Left kidney (tissue), 2 donors: ENCODE data around the gene CD244. TPM values are rescaled to one million over a fixed set of nuclear protein-coding genes. Genes with fewer than 3 reads are reported as not detected.
"Not testable (repeated sequence)": the region's sequence is repeated elsewhere in the genome, so short reads cannot be mapped to it uniquely, and the experiment has no call there.

Experiments used
- DNase-seq: peaks from one replicate; pipeline ENCODE4 v3.0.0-alpha.2; 2013
- polyA plus RNA-seq: library from polyadenylated mRNA; unstranded; fragments of 120-200 nt; gene quantifications from one replicate; pipeline ENCODE4 v1.2.1, GENCODE V29; 2013; ENCODE audit not compliant: insufficient read length

CD244 gene
- polyA plus RNA-seq, 1 donor = 0.15 TPM

DNA sequence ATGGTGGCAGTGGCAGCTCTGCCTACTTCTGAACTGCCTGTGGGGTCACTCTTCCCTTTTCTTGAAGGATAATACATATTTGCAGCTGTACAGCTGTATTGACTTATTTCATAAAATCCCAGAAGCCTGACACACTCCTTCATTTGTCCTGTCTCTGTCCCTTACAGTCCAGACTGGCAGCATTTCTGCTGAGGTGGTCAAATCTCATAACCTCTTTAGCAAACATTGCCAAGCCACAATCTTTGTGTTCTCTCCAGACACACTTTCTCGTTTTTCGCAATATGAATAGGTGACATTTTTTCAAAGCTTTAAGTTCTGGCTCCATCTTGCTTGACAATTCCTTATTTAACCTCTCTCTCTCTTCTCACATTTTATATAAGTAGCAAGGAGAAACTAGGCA lies 51.5 kb downstream of the CD244 start:
- no peak for DNase-seq

DNA sequence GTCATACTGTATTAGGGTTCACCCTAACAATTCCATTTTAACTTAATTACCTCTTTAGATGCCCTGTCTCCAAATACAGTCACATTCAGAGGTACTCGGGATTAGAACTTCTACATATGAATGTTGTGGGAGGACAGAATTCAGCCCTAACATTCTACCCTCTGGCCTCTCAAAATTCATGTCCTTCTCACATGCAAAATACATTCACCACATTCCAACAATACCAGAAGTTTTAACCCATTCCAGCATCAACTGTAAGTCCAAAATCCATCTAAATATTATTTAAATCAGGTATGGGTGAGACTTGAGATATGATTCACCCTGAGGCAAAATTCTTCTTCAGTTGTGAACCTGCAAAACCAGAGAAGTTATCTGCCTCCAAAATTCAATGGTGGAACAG lies 52.2 kb downstream of the CD244 start:
- DNase-seq = no peak

DNA sequence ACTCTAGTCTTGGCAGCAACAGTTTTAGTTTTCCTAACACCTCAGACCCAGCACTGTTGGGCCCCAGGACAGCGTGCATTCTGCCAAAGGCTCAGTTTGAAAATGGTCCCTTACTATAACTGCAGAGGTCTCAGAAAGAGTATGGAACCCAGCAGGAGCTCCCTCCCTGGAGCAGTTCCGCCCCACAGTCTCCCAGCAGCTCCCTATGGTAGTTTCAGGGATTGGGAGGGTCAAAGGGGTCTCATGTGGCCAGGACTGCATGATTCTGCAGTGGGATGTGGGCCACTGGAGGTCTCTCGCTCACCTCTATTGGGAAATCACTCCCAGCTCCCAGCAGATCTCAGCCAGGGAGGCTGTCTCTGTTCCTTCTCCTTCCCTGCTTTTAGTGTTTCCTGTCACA lies 54.4 kb downstream of the CD244 start:
- no peak for DNase-seq

DNA sequence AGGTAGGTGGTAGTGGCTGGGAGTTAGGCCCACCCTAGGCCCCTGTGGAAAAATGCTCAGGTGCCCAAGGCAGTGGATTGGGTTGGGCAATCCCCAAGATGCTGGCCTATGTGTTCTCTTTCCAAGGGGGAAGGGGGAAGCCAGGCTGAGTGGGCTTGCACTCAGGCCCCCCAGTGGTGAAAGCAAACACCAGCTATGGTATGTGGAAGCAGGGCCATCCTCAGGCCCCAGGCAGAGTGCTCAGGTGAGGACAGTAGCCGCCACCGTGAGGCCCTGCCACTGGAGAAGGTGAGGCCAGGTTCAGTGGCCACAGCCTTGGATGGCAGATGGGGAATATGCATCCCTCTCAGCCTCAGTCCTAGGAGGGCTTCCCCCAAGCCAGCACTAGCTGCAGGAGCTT lies 54.9 kb downstream of the CD244 start:
- no peak for DNase-seq

DNA sequence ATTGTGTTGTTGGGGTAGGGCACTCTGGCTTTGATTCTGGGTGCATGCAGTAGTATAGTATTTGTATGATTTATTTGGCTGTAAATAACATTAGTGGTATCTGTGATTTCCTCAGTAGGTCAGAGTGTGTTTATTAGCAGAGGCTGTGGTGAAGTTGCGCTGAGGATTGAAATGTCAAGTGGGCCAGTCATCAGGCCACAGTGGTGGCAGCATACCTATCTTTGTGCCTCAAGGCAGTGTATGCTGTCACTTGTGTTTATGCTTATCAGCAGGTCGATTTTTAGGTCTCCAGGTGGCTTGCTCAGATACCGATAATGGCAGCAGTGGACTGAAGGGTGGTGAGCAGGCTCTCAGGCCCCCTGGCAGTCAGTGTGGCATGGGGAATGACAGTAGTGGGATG lies 55.4 kb downstream of the CD244 start:
- DNase-seq = no peak

DNA sequence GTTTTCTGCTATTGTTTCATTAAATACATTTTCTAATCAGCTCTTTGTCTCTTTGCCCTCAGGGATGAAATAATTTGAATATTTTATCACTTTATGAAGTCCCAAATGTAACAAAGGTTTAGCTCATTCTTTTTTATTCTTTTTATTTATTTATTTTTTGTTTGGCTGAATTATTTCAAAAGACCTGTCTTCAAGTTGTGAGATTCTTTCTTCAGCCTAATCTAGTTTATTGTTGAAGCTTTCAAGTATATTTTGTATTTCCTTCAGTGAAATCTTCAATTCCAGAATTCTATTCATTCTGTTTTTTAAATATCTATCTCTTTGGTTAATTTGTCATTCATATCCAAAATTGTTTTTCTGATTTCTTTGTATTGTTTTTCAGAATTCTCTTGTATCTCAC lies 55.9 kb downstream of the CD244 start:
- DNase-seq = no peak

DNA sequence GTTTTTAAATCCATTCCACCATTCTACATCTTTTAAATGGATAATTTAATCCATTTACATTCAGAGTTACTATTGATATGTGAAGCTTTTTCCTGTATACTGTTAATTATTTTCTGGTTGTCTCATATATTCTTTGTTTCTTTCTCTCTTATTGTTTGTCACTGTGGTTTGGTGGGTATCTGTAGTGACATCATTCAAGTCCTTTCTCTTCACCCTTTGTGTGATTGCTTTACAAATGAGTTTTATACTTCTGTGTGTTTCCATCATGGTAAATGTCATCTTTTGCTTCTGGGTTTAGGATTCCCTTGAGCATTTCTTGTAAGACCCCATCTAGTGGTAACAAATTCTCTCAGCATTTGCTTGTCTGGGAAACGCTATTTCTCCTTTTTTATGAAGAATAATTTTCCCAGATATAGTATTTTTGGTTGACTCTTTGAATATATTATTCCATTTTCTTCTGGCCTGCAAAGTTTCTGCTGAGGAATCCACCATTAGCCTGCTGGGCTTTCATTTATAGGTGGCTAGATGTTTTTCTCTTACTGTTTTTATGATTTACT lies 56.5 kb downstream of the CD244 start:
- no peak for DNase-seq

DNA sequence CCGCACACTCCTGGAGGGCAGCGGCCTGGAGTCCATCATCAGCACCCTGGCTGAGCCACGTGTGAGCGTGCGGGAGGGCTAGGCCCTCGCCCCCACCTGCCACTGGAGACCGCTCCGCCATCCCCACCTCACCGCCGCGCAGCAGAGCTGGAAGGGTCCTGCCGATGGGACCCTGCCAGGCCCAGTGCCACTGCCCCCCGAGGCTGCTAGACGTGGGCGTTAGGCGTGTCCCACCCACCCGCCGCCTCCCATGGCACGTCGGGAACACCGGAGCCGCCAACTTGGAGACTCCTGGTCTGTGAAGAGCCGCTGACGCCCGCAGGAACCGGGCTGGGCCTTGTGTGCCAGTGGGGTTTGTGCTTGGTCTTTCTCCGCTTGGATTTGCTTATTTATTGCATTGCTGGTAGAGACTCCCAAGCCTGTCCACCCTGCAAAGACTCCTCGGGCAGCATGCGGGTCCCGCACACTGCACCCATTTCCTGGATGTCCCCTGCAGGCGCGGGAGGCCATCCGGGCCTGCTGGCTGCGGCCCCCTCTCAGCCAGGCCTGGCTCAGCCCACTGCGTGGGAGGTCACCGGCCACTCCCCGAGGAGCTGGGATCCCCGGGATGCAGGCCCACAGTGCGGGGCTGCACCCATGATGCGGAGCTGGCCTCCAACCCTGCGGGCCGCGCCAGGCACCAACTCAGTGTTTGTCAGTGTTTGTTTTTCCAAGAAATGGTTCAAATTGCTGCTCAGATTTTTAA lies 60.7 kb downstream of the CD244 start:
- DNase-seq = no peak

DNA sequence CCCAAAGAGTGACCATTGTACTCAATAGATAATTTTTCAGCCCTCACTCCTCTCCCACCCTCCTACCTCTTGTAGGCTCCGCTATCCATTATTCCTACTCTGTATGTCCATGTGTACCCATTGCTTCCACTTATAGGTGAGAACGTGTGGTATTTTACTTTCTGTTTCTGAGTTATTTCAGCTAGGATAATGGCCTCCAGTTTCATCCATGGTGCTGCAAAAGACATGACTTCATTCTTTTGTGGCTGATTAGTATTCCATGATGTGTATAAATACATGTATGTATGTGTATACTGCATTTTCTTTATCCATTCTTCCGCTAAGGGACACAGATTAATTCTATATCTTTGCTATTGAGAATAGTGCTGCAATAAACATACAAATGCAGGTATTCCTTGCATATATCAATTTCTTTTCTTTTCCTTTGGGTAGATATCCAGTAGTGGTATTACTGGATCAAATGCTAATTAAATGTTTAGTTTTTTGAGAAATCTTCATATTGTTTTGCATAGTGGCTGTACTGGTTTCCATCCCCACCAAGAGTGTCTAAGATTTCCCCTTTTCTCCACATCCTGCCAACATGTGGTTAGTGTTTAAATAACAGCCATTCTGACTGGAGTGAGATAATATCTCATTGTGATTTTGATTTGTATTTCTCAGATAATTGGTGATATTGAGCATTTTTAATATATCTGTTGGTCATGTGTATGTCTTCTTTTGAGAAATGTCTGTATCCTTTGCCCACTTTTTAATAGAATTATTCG lies 61.9 kb downstream of the CD244 start:
- no peak for DNase-seq

DNA sequence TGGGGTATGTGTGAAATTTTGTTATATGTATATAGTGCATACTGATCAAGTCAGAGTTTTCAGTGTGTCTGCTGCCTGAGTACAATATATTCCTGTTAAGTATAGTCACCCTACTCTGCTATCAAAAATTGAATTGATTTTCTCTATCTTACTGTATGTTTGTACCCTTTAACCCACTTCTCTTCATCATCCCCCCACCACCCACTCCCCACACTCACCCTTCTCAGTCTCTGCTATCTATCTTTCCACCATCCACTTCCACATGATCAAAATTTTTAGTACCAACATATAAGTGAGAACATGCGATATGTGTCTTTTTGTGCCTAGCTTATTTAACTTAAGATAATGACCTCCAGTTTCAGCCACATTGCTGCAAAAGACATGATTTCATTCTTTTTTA lies 62.5 kb downstream of the CD244 start:
- DNase-seq = no peak

DNA sequence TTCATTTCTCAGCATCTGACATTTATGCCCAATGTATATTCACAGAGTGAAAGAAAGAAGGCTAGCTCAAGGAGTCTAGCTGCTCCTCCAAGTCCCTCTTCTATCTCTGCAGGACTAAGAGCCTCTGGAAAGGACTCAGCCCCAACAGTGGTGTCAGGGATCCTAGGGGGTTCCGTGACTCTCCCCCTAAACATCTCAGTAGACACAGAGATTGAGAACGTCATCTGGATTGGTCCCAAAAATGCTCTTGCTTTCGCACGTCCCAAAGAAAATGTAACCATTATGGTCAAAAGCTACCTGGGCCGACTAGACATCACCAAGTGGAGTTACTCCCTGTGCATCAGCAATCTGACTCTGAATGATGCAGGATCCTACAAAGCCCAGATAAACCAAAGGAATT lies 63.0 kb downstream of the CD244 start:
- DNase-seq = no peak

DNA sequence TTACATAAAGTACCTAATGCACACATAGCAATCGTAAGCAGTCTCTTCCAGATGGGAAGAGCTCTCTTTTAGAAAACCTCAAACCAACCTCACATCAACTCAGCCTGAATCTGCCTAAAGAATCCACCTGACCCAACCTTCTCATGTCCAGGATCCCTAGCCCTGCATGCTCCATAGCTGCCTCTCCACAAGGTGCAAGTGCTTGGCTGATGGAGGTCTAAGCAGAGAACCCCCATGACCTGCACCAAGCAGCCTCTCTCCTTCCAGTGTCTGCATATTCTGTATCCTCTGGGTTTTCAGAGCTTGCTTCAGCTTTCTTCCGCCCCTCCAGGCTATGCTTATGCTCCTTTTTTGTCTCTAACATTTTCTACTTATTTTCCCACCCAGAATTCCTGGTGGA lies 64.2 kb downstream of the CD244 start:
- no peak for DNase-seq

DNA sequence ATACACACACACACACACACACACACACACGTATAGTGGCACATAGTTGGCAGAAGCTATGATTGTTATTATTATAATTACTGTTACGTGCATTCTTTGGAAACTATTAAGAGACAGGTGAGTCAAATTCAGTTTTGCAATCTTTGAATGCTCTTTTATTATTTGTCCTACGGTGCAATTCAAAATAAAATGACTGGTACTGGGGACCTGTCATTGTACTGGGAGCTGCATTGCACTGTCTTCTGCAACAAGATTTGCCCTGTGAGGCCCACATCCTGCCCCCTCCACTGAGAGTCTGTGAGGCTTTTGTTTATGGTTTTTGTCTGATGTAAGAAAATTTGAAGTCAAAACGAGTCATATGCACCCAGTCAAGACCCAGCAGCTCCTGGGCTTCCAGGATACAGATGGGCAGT lies 64.8 kb downstream of the CD244 start:
- no peak for DNase-seq

DNA sequence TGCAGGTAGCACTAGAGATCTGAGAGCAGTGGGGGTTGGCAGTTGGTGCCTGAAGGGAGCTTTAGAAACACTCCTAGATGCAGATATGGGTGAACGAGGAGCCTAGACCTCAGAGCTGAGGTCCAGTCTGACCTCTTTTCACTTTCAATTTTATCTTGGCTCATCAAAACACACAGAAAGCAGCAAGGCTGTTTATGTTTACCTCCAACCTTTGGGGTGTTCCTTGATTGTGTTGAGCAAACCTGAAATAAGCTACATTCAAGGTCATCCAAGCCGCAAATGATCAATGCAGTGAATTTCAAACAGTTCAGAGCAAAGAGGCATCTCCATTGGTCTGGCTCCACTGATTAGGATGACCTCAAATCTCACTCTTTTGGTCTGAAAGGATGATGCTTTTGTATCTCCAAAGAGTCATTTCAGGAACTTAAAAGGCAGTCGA lies 65.4 kb downstream of the CD244 start:
- DNase-seq = no peak

DNA sequence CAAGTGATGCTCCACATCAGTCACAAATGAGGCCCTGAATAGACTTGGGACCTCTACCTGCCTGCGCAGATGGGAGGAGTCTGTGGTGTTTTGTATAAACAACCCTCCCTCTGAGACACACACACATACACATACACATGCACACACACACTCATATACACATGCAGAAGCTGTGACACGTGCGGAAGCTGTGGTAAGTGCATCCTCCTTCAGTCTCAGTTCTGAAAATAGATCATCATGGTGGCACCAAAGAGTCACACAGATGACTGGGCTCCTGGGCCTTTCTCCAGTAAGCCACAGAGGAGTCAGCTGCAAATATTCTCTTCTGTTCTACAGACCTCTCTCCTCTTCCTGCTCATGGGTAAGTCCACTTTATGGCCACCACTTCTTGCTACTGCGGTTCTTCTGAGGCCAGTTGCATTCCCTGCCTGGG lies 66.7 kb downstream of the CD244 start, which contains the start of gene LY9:
Gene LY9 (plus strand): TSS at position 224 of the 433 bp plus-strand sequence. CDS start 14 bp downstream, at position 238.
- DNase-seq = no peak

DNA sequence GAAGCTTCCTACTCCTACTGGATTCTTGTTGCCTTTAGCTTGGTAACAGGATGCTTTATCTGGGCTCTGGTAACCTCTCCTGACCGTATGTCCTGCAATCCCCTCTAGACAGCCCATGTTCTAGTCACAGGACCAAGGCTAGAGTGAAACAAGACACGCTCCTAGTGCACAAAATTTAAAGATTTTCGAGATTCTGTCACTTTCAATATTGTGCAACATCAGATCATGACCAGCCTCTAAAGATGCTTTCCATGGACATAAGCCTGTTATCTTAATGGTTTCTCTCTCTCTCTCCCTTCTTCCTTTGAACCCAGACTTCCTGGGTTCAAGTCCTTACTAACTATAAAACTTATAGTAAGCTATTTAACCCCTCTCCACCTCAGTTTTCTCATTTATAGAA lies 68.3 kb downstream of the CD244 start:
- no peak for DNase-seq

DNA sequence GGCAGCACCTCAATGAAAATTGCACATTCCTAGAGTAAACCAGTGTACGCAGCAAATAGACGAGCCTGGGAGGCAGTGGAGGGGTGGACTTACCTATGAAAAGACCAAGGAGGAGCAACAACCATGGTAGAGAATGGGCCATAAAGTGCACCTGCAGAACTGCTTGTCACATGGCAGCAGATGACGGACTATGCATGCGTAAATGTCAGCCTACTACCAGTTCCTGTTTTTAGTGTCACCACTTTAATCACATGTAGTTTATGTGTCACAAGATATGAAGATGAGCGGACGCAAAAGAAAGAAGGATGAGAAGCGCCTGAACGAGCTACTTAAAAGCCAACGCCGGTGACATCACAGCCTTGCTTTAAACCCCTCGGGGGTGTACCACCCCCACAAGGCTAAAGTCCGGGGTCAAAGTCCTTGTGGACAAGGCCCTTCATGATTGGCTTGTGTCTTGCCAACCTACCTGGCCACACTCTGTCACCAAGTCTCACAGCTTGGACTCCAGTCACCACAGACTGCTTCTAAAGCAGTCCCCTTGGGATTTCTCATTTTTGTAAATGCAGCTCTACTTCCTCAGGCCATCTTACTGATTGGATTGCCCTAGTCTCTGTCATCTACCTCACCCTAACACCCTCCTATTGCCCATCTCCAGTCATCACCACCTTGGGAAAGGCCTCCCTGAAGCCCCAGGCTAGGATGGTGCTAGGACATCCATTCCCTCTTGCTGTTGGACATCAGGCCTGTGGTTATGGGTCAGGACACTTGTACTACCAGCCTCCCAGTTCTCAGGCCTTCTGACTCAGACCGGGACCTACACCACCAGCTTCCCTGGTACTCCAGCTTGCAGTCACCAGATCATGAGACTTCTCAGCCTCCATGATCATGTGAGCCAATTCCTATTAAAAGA lies 72.7 kb downstream of the CD244 start:
- DNase-seq = no peak

DNA sequence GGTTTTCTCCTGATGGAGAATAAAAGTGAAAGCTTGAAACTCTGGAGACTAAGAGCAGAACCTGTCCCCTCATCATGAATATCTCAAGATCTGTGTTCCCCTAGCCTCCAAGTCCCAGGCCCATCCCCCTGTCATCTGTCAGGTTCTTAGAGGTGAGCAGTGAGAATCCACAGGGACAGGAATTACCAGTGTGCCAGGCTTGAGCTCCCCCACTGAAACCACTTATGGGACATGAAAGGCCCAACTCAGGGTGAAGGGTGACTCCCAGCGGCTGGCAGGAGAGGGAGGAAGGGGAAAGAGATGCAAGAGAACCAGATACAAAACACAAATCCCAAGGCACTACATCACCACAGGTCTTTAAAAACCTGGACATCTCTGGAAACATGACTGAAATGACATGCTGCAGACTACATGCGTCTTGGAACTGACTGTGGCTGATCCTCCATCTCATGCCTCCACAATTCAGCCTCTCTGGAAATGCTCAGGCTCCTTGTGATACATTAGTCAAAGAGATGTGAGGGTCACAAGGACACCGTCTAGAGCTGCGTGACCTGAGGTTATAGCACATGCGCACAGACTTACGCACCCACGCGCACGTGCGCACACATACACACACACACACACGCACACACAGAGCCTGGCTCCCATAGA lies 73.5 kb downstream of the CD244 start:
- DNase-seq = no peak

DNA sequence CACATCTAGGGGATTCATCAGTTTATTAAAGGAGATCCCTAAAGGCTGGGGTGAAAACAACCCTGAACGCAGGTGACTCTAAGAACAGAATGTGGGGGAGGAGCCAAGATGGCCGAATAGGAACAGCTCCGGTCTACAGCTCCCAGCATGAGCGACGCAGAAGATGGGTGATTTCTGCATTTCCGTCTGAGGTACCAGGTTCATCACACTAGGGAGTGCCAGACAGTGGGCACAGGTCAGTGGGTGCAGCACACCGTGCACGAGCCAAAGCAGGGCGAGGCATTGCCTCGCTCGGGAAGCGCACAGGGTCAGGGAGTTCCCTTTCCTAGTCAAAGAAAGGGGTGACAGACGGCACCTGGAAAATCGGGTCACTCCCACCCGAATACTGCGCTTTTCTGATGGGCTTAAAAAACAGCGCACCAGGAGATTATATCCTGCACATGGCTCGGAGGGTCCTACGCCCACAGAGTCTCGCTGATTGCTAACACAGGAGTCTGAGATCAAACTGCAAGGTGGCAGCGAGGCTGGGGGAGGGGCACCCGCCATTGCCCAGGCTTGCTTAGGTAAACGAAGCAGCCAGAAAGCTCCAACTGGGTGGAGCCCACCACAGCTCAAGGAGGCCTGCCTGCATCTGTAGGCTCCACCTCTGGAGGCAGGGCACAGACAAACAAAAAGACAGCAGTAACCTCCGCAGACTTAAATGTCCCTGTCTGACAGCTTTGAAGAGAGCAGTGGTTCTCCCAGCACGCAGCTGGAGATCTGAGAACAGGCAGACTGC lies 79.5 kb downstream of the CD244 start:
- DNase-seq = not testable (repeated sequence)

DNA sequence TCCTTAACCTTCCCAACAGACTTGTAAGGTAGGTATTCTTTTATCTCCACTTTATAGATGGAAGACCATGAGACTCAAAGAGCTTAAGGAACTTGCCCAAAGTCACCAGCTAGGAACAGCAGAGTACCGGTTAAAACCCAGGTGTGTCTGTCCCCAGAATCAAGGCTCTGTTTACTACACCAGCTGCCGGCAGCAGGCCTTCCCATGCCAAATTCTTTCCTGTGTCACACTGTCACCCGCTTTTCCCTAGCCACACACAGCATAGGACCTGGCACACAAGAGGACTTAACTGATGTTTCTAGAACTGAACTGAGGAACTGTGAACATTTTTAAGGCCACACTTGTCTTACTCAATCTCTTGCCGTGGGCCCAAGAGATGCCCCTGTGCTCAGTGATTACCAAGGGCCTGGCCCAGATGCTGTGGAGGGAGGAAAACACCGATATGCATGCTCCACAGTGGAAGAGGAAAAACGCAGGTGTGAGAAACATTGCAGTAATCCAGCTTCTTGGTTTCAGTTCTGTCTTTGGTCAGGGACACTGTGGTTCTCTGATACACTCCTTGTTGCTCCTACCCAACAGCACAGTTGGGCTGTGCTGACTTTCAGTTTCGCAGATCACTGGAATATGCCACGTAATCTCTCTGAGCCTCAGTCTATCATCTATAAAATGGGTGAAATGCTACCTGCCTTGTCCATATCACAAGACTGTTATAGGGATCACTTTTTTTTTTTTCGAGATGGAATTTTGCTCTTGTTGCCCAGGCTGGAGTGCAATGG lies 80.6 kb downstream of the CD244 start:
- no peak for DNase-seq
